ENCODE measurements around the gene C2orf68. TPM values are rescaled to one million over a fixed set of nuclear protein-coding genes. Genes with fewer than 3 reads are reported as not detected.
A peak's percentile ranks its signal among the peaks of the same experiment; 100 is the strongest.
"Not testable (repeated sequence)": the region's sequence is repeated elsewhere in the genome, so short reads cannot be mapped to it uniquely, and the experiment has no call there.

The C2orf68 gene
- polyA plus RNA-seq, 1 of the 3 experiments (the other 2 are of a cell fraction): 14.5 TPM

DNA sequence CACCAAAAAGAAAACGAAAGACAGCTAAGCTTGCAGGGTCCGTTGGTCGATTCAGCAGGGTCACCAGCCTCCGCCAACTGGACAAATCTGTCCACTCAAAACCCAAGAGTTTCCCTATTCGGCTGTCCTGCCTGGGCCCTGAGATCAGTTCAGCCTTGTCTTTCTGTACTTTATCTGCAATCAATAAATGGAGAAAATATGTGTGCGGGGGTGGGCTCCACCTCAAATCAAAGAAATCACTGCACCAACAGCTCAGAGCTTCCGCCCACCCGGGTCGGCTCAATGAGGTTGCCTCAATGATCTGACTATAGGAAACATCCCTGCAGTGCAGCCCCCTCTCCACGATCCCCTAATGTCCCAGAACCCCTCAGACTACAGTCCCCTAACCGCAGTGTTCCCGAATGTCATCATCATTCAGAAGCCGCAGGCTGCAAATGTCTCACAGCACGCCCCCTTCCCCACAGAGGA is 51.0 kb downstream of the C2orf68 start:
- Histone ChIP-seq H3K27me3 (ENCODE audit: insufficient read depth) (no peaks in the 10 kb centered on the region), H3K4me3 (ENCODE audit: low read depth in 2 of 2, low read length in 1 of 2) (peak overlapping the region; percentile 65 to 97), H3F3A (replicated peaks; ENCODE audit: insufficient read depth) (peaks cover 4% of the 10 kb centered on the region), H3K36me3 (replicated peaks in 1 of 2; ENCODE audit: control insufficient read depth in 1 of 2, insufficient read depth in 2 of 2, low read length in 1 of 2) (peaks cover 6 to 21% of the 10 kb centered on the region in 2 experiments), H3K9me3 (no peaks in the 10 kb centered on the region), H3K9ac (peak overlapping the region; percentile 86), H3K4me2 (peak overlapping the region; percentile 80), H3K4me1 (ENCODE audit: control insufficient read depth in 1 of 2, insufficient read depth in 2 of 2, low read depth in 1 of 2, low read length in 1 of 2) (no peaks in the 10 kb centered on the region; a peak in 2 of 4 replicates), H2AFZ (ENCODE audit: low read depth) (peak overlapping the region; percentile 100), H3K79me2 (ENCODE audit: insufficient read depth) (peaks cover 42% of the 10 kb centered on the region), H4K20me1 (ENCODE audit: insufficient read depth) (no peaks in the 10 kb centered on the region), H3K27ac (ENCODE audit: low read depth in 2 of 2, low read length in 1 of 2) (peak overlapping the region in 1 of 2 experiments; percentile 40; a peak in 3 of 4 replicates), H3K9me2 (no peaks in the 10 kb centered on the region)
- ChIA-PET POLR2A (interaction anchor here (1.0 to 2.3 kb wide), 9 partner anchors 9 to 142 kb away, joined by 4 to 19 read pairs (median 5); partner anchors contain the start of genes C2orf68, MAT2A and SH2D6), CTCF (interaction anchor here (0.7 to 16.6 kb wide), 7 partner anchors 9 to 261 kb away, joined by 3 to 364 read pairs (median 5); partner anchors contain the start of genes MAT2A and SH2D6)
- WGBS (ENCODE audit: low lambda C conversion rate): 8% methylated on average over 14 of the region's 14 CpGs
- TF ChIP-seq RAD21 (IDR thresholded peaks at IDR 0.05; ENCODE audit: low read length): no peak
- no peak; the same call in 1 of the 2 replicates for TF ChIP-seq MXI1 (IDR thresholded peaks at IDR 0.05; ENCODE audit: low read depth, low read length)
- no peak for TF ChIP-seq NFIC (IDR thresholded peaks at IDR 0.05; ENCODE audit: borderline replicate concordance)
- TF ChIP-seq, protein P1, sequence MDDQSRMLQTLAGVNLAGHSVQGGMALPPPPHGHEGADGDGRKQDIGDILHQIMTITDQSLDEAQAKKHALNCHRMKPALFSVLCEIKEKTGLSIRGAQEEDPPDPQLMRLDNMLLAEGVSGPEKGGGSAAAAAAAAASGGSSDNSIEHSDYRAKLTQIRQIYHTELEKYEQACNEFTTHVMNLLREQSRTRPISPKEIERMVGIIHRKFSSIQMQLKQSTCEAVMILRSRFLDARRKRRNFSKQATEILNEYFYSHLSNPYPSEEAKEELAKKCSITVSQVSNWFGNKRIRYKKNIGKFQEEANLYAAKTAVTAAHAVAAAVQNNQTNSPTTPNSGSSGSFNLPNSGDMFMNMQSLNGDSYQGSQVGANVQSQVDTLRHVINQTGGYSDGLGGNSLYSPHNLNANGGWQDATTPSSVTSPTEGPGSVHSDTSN (IDR thresholded peaks at IDR 0.05): no peak
- no peak for TF ChIP-seq RXRA (IDR thresholded peaks at IDR 0.05; ENCODE audit: borderline replicate concordance, low read depth)
- TF ChIP-seq, protein P2, sequence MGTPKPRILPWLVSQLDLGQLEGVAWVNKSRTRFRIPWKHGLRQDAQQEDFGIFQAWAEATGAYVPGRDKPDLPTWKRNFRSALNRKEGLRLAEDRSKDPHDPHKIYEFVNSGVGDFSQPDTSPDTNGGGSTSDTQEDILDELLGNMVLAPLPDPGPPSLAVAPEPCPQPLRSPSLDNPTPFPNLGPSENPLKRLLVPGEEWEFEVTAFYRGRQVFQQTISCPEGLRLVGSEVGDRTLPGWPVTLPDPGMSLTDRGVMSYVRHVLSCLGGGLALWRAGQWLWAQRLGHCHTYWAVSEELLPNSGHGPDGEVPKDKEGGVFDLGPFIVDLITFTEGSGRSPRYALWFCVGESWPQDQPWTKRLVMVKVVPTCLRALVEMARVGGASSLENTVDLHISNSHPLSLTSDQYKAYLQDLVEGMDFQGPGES (IDR thresholded peaks at IDR 0.05; ENCODE audit: low read depth, low read length): no peak
- no peak for DNase-seq

DNA sequence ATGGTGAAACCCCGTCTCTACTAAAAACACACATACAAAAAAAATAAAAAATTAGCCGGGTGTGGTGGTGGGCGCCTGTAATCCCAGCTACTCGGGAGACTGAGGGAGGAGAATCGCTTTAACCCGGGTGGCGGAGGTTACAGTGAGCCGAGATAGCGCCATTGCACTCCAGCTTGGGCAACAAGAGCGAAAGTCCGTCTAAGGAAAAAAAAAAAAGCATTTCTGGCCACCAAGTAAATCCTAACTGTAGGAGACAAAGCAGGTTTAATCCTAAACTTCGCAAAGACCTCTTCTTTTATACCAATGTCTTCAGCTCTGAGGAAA is 51.5 kb downstream of the C2orf68 start:
- H4K20me1 ChIP-seq (ENCODE audit: insufficient read depth); H3K27ac ChIP-seq (ENCODE audit: low read depth in 2 of 2, low read length in 1 of 2); H3K9me3 ChIP-seq; H3K9me2 ChIP-seq; H3K27me3 ChIP-seq (ENCODE audit: insufficient read depth); H3K4me1 ChIP-seq (ENCODE audit: control insufficient read depth in 1 of 2, insufficient read depth in 2 of 2, low read depth in 1 of 2, low read length in 1 of 2); H3F3A ChIP-seq (replicated peaks; ENCODE audit: insufficient read depth); DNase-seq: not testable (repeated sequence)
- WGBS (ENCODE audit: low lambda C conversion rate): 66% methylated on average over 12 of the region's 12 CpGs
- Histone ChIP-seq H2AFZ (ENCODE audit: low read depth) (peak overlapping the region; percentile 100; the same call in 1 of the 2 replicates), H3K4me3 (ENCODE audit: low read depth in 2 of 2, low read length in 1 of 2) (peak overlapping the region; percentile 65 to 97), H3K79me2 (ENCODE audit: insufficient read depth) (peaks cover 42% of the 10 kb centered on the region), H3K9ac (peak overlapping the region; percentile 86), H3K36me3 (replicated peaks in 1 of 2; ENCODE audit: control insufficient read depth in 1 of 2, insufficient read depth in 2 of 2, low read length in 1 of 2) (peaks cover 6 to 25% of the 10 kb centered on the region in 2 experiments), H3K4me2 (peak overlapping the region; percentile 80)
- POLR2A ChIA-PET: interaction anchor here (1.0 to 2.3 kb wide), 7 partner anchors 8 to 142 kb away, joined by 4 to 19 read pairs (median 5); partner anchors contain the start of genes C2orf68, MAT2A and SH2D6
- CTCF ChIA-PET: interaction anchor here (0.7 to 16.6 kb wide), 7 partner anchors 8 to 260 kb away, joined by 3 to 364 read pairs (median 5); partner anchors contain the start of genes MAT2A and SH2D6

DNA sequence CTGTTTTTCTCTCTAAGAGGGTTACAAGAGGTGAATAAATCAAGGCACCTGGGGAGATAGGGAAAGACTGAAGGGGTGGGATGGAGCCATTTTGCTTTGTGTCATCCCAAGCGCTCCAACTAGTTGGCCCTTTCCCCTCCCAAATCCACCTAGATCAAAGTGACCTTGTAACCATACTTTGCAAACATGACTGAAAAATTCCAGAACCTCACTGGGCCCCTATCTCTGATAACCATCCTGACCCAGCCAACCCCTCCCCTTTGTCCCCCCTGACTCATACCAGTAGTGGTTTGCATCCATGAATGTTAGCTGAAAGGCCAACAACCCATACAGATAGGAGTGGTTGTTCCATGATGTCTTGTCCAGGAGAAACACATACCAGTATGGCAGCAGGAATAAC is 53.7 kb downstream of the C2orf68 start:
- TF ChIP-seq GABPA (IDR thresholded peaks at IDR 0.05; ENCODE audit: low read depth) (no peak), MEF2A (IDR thresholded peaks at IDR 0.05; ENCODE audit: borderline replicate concordance, low read depth) (no peak), NRF1 (IDR thresholded peaks at IDR 0.05; ENCODE audit: low read depth, low read length) (no peak), CHD2 (IDR thresholded peaks at IDR 0.05; ENCODE audit: low read length, partially characterized antibody) (no peak), FOXM1 (IDR thresholded peaks at IDR 0.05; ENCODE audit: low read depth) (no peak), RXRA (IDR thresholded peaks at IDR 0.05; ENCODE audit: borderline replicate concordance, low read depth) (no peak), TAF1 (IDR thresholded peaks at IDR 0.05; ENCODE audit: borderline replicate concordance, low read depth, low read length) (no peak)
- TF ChIP-seq, protein P2 (IDR thresholded peaks at IDR 0.05; ENCODE audit: low read depth, low read length): no peak
- TF ChIP-seq, protein P1 (IDR thresholded peaks at IDR 0.05): no peak
- TF ChIP-seq, protein P3, sequence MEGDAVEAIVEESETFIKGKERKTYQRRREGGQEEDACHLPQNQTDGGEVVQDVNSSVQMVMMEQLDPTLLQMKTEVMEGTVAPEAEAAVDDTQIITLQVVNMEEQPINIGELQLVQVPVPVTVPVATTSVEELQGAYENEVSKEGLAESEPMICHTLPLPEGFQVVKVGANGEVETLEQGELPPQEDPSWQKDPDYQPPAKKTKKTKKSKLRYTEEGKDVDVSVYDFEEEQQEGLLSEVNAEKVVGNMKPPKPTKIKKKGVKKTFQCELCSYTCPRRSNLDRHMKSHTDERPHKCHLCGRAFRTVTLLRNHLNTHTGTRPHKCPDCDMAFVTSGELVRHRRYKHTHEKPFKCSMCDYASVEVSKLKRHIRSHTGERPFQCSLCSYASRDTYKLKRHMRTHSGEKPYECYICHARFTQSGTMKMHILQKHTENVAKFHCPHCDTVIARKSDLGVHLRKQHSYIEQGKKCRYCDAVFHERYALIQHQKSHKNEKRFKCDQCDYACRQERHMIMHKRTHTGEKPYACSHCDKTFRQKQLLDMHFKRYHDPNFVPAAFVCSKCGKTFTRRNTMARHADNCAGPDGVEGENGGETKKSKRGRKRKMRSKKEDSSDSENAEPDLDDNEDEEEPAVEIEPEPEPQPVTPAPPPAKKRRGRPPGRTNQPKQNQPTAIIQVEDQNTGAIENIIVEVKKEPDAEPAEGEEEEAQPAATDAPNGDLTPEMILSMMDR (IDR thresholded peaks at IDR 0.05): no peak
- no peak for DNase-seq
- H3K4me2 ChIP-seq: no peak overlapping the region
- H3K9me2 ChIP-seq: no peaks in the 10 kb centered on the region
- no peaks in the 10 kb centered on the region; a peak in 2 of 4 replicates for H3K4me1 ChIP-seq (ENCODE audit: control insufficient read depth in 1 of 2, insufficient read depth in 2 of 2, low read depth in 1 of 2, low read length in 1 of 2)
- H3K27ac ChIP-seq (ENCODE audit: low read depth in 2 of 2, low read length in 1 of 2): no peak overlapping the region
- peaks cover 4% of the 10 kb centered on the region for H3F3A ChIP-seq (replicated peaks; ENCODE audit: insufficient read depth)
- peaks cover 42% of the 10 kb centered on the region for H3K79me2 ChIP-seq (ENCODE audit: insufficient read depth)
- CTCF ChIA-PET: interaction anchor here (16.6 kb wide), 1 partner anchor 136 kb away, joined by 364 read pairs; the partner anchor contains the start of gene SH2D6
- peaks cover 6 to 33% of the 10 kb centered on the region in 2 experiments for H3K36me3 ChIP-seq (replicated peaks in 1 of 2; ENCODE audit: control insufficient read depth in 1 of 2, insufficient read depth in 2 of 2, low read length in 1 of 2)
- H3K9me3 ChIP-seq: no peaks in the 10 kb centered on the region
- 100% methylated on average over 1 of the region's 1 CpG for WGBS (ENCODE audit: low lambda C conversion rate)
- POLR2A ChIA-PET: no interaction called here
- no peak overlapping the region for H3K9ac ChIP-seq
- H3K4me3 ChIP-seq (ENCODE audit: low read depth in 2 of 2, low read length in 1 of 2): no peak overlapping the region
- no peaks in the 10 kb centered on the region for H3K27me3 ChIP-seq (ENCODE audit: insufficient read depth)
- no peaks in the 10 kb centered on the region for H4K20me1 ChIP-seq (ENCODE audit: insufficient read depth)
- no peak overlapping the region for H2AFZ ChIP-seq (ENCODE audit: low read depth)
